ENCODE results near the gene TNNI2.

The TNNI2 gene

DNA sequence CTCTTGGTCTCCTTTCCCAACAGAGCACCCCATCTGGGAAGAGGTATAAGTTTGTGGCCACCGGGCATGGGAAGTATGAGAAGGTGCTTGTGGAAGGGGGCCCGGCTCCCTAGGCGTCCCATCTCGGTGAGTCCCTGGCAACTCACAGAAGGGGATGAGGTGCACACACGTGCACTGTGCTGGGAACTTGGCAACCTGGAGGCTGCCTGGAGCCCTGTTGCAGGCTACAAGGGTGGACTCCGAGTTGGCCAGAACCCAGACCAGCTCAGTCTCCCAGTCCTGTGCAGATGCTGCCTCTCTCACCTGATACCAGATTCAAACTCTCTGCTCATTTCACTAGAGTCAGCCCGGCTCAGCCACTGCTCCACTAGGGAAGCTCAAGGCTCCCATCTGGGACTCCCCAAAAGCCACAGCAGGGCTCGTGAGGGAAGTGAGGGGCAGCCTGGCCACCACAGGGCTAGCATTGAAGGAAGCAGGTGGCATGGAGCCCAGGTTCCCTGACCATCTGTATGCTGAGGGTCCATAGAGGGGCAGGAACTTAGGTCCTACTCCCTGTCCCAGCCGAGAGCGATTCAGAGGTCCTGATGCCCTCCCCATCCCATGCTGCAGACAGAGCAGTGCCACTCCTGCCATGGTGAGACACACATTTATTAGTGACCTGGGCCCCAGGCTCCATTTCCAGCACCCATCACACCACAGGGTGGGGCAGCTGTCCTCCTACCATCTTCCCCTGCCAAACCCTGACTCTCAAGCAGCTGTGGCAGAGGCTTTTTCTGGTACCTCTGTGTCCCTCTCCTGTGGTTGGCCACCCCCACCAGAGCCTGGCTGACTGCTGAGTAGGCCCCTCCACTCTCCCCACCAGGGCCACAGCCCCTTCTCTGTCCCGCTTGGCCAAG, 48.9 kb downstream of the TNNI2 start:
- H3K9me3 ChIP-seq (ENCODE audit: control insufficient read depth in 5 of 5, low read length in 5 of 5) = no peaks in the 10 kb centered on the region
- no peak overlapping the region for H3K9ac ChIP-seq (ENCODE audit: low read length in 5 of 5)
- no peak overlapping the region for H3K27ac ChIP-seq (ENCODE audit: low read depth, low read length)
- peaks cover 0 to 27% (median 16%) of the 10 kb centered on the region in 5 donors for H3K4me1 ChIP-seq (ENCODE audit: control insufficient read depth in 5 of 5, insufficient read depth in 5 of 5, low read length in 5 of 5)
- peaks cover 2 to 13% (median 10%) of the 10 kb centered on the region in 5 donors for H3K27me3 ChIP-seq (ENCODE audit: control insufficient read depth in 5 of 5, insufficient read depth in 4 of 5, low read length in 5 of 5)
- H3K4me3 ChIP-seq (ENCODE audit: low read depth in 1 of 5, low read length in 5 of 5) = no peak overlapping the region
- peaks cover 11 to 62% (median 46%) of the 10 kb centered on the region in 5 donors for H3K36me3 ChIP-seq (ENCODE audit: control insufficient read depth in 5 of 5, insufficient read depth in 5 of 5, low read length in 5 of 5)

GRCh38 chr11:1888347-1888753, 49.6 kb downstream of the TNNI2 start:
- H3K36me3 ChIP-seq (ENCODE audit: control insufficient read depth in 5 of 5, insufficient read depth in 5 of 5, low read length in 5 of 5) = peaks cover 11 to 58% (median 43%) of the 10 kb centered on the region in 5 donors
- peaks cover 2 to 13% (median 10%) of the 10 kb centered on the region in 5 donors for H3K27me3 ChIP-seq (ENCODE audit: control insufficient read depth in 5 of 5, insufficient read depth in 4 of 5, low read length in 5 of 5)
- H3K9me3 ChIP-seq (ENCODE audit: control insufficient read depth in 5 of 5, low read length in 5 of 5) = no peaks in the 10 kb centered on the region
- no peak overlapping the region for H3K4me3 ChIP-seq (ENCODE audit: low read depth in 1 of 5, low read length in 5 of 5)
- peaks cover 0 to 21% (median 11%) of the 10 kb centered on the region in 5 donors for H3K4me1 ChIP-seq (ENCODE audit: control insufficient read depth in 5 of 5, insufficient read depth in 5 of 5, low read length in 5 of 5)
- H3K9ac ChIP-seq (ENCODE audit: low read length in 5 of 5) = no peak overlapping the region
- no peak overlapping the region for H3K27ac ChIP-seq (ENCODE audit: low read depth, low read length)

DNA sequence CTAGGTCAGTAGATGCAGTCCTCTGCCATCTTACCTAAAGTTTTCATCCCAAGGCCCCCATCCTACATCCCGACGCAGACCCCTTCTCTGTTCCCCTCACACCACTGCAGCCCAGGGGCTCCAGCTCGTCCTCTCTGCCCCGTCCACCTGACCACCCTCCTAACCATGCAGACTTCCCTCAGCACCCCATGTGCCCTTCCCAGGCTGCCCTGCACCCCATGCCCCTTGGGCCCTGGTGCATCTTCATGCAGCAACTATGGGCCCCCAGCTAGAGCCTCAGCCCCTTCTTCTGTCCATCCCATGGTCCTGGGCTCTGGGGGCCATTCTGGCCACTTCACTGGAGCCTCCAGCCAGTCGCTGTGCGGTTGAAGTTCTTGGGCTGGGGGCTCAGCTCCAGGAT, 50.0 kb downstream of the TNNI2 start:
- H3K9me3 ChIP-seq (ENCODE audit: control insufficient read depth in 5 of 5, low read length in 5 of 5) = peaks cover 0 to 2% (median 0%) of the 10 kb centered on the region in 5 donors
- H3K27me3 ChIP-seq (ENCODE audit: control insufficient read depth in 5 of 5, insufficient read depth in 4 of 5, low read length in 5 of 5) = peaks cover 2 to 13% (median 10%) of the 10 kb centered on the region in 5 donors
- peaks cover 11 to 54% (median 42%) of the 10 kb centered on the region in 5 donors for H3K36me3 ChIP-seq (ENCODE audit: control insufficient read depth in 5 of 5, insufficient read depth in 5 of 5, low read length in 5 of 5)
- H3K4me3 ChIP-seq (ENCODE audit: low read depth in 1 of 5, low read length in 5 of 5) = no peak overlapping the region
- peaks cover 0 to 19% (median 11%) of the 10 kb centered on the region in 5 donors for H3K4me1 ChIP-seq (ENCODE audit: control insufficient read depth in 5 of 5, insufficient read depth in 5 of 5, low read length in 5 of 5)
- H3K27ac ChIP-seq (ENCODE audit: low read depth, low read length) = no peak overlapping the region
- H3K9ac ChIP-seq (ENCODE audit: low read length in 5 of 5) = no peak overlapping the region

DNA sequence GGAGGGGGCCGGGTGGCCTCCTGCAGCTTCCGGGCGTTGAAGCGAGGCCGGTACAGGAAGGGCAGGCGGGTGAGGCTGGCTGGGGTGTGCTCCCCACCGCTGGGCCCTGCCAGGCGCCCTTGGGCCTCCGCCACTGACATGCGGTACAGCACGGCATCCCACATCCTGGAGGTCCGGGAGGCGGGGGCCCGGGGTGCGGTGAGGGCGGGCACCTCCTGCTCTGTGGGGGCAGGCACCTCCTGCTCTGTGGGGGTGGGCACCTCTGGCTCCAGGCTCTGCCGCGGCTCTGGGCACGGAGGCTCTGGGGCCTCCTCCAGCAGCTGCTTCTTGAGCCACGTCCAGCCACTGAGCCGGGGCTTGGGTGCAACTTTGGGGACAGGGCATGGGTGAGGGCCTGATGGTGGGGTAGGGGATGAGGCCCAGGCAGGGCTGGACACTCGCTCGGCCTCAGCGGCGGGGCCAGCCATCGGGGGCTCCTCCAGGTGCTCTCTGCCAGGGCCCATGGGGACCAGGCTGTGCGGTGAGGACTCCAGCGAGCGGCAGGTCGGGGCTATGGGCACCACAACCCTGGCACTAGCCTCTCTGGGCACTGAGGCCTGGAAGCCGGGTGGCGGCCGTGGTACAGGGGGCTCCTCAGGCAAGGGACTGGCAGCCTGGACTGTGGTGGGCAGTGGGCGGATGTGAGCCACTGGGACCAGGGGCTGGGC, 50.6 kb downstream of the TNNI2 start:
- peaks cover 11 to 48% (median 38%) of the 10 kb centered on the region in 5 donors for H3K36me3 ChIP-seq (ENCODE audit: control insufficient read depth in 5 of 5, insufficient read depth in 5 of 5, low read length in 5 of 5)
- no peak overlapping the region for H3K27ac ChIP-seq (ENCODE audit: low read depth, low read length)
- H3K27me3 ChIP-seq (ENCODE audit: control insufficient read depth in 5 of 5, insufficient read depth in 4 of 5, low read length in 5 of 5) = peaks cover 2 to 17% (median 10%) of the 10 kb centered on the region in 5 donors
- no peak overlapping the region for H3K4me3 ChIP-seq (ENCODE audit: low read depth in 1 of 5, low read length in 5 of 5)
- H3K4me1 ChIP-seq (ENCODE audit: control insufficient read depth in 5 of 5, insufficient read depth in 5 of 5, low read length in 5 of 5) = peaks cover 0 to 19% (median 11%) of the 10 kb centered on the region in 5 donors
- peaks cover 0 to 4% (median 0%) of the 10 kb centered on the region in 5 donors for H3K9me3 ChIP-seq (ENCODE audit: control insufficient read depth in 5 of 5, low read length in 5 of 5)
- H3K9ac ChIP-seq (ENCODE audit: low read length in 5 of 5) = no peak overlapping the region

GRCh38 chr11:1889941-1890855, 51.4 kb downstream of the TNNI2 start:
- Histone ChIP-seq H3K9me3 (ENCODE audit: control insufficient read depth in 5 of 5, low read length in 5 of 5) (peaks cover 0 to 4% (median 0%) of the 10 kb centered on the region in 5 donors), H3K36me3 (ENCODE audit: control insufficient read depth in 5 of 5, insufficient read depth in 5 of 5, low read length in 5 of 5) (peaks cover 5 to 40% (median 30%) of the 10 kb centered on the region in 5 donors), H3K27ac (ENCODE audit: low read depth, low read length) (no peak overlapping the region), H3K4me3 (ENCODE audit: low read depth in 1 of 5, low read length in 5 of 5) (no peak overlapping the region), H3K9ac (ENCODE audit: low read length in 5 of 5) (no peak overlapping the region), H3K4me1 (ENCODE audit: control insufficient read depth in 5 of 5, insufficient read depth in 5 of 5, low read length in 5 of 5) (peaks cover 0 to 19% (median 11%) of the 10 kb centered on the region in 5 donors), H3K27me3 (ENCODE audit: control insufficient read depth in 5 of 5, insufficient read depth in 4 of 5, low read length in 5 of 5) (peaks cover 2 to 17% (median 8%) of the 10 kb centered on the region in 5 donors)
